Mesendoderm (in vitro differentiated cells): ENCODE measurements around the gene CCDC187.

Experiments used
- DNase-seq: peaks from one replicate; pipeline ENCODE4 v3.0.0; 2013
- H2AK5ac ChIP-seq: 2 replicates; pipeline ENCODE4 v1.6.1; 2013; ENCODE audit warnings: low read length, inconsistent platforms
- H2BK120ac ChIP-seq: 2 replicates; pipeline ENCODE4 v1.6.1; 2013; ENCODE audit warnings: low read depth, mild to moderate bottlenecking, low read length, moderate library complexity, mixed read lengths
- H2BK15ac ChIP-seq: replicated peaks from 2 replicates; pipeline ENCODE4 v1.6.1; 2013; ENCODE audit warnings: low read depth, mild to moderate bottlenecking, moderate library complexity
- H2BK5ac ChIP-seq: 2 replicates; pipeline ENCODE4 v1.6.1; 2013; ENCODE audit warnings: low read length, inconsistent platforms
- H3K18ac ChIP-seq: 2 replicates; pipeline ENCODE4 v1.6.1; 2013; ENCODE audit warnings: mild to moderate bottlenecking, low read length, mixed read lengths
- H3K23ac ChIP-seq: one replicate; pipeline ENCODE4 v1.6.1; 2013; ENCODE audit warnings: low read length
- H3K27ac ChIP-seq: 2 replicates; pipeline ENCODE4 v1.5.1; 2013; ENCODE audit warnings: low read depth, mild to moderate bottlenecking, inconsistent platforms, low read length, moderate library complexity
- H3K27me3 ChIP-seq: 2 replicates; pipeline ENCODE4 v1.6.1; 2013; ENCODE audit warnings: low read length, control low read depth, mild to moderate bottlenecking, inconsistent platforms; ENCODE audit not compliant: insufficient read depth, poor library complexity
- H3K36me3 ChIP-seq: 2 replicates; pipeline ENCODE4 v1.6.1; 2013; ENCODE audit warnings: low read length, inconsistent platforms; ENCODE audit not compliant: control insufficient read depth, insufficient read depth
- H3K4ac ChIP-seq: one replicate; pipeline ENCODE4 v1.6.1; 2013; ENCODE audit warnings: low read depth, mild to moderate bottlenecking, low read length, moderate library complexity
- H3K4me1 ChIP-seq: 2 replicates; pipeline ENCODE4 v1.6.1; 2013; ENCODE audit warnings: low read depth, low read length, inconsistent platforms; ENCODE audit not compliant: control insufficient read depth
- H3K4me2 ChIP-seq: 2 replicates; pipeline ENCODE4 v1.6.1; 2013; ENCODE audit warnings: low read length
- H3K4me3 ChIP-seq: 2 replicates; pipeline ENCODE4 v1.5.1; 2013; ENCODE audit warnings: mild to moderate bottlenecking, low read length
- H3K56ac ChIP-seq: one replicate; pipeline ENCODE4 v1.6.1; 2013; ENCODE audit warnings: low read length
- H3K79me1 ChIP-seq: 2 replicates; pipeline ENCODE4 v1.6.1; 2013; ENCODE audit warnings: low read length, inconsistent platforms
- H3K79me2 ChIP-seq: 2 replicates; pipeline ENCODE4 v1.6.1; 2013; ENCODE audit warnings: mild to moderate bottlenecking, low read length; ENCODE audit not compliant: control insufficient read depth, insufficient read depth
- H3K9ac ChIP-seq: 2 replicates; pipeline ENCODE4 v1.6.1; 2013; ENCODE audit warnings: low read length, inconsistent platforms
- H4K5ac ChIP-seq: one replicate; pipeline ENCODE4 v1.6.1; 2013; ENCODE audit warnings: low read length
- H4K8ac ChIP-seq: one replicate; pipeline ENCODE4 v1.6.1; 2013; ENCODE audit warnings: low read depth, mild to moderate bottlenecking, control low read depth, low read length, moderate library complexity
- WGBS: extraction: QIAGEN DNeasy Blood & Tissue Kit; methylation state at CpG from one replicate; pipeline ENCODE4 v1.1.7; 2013; ENCODE audit warnings: low lambda C conversion rate, missing lambda C conversion rate; ENCODE audit not compliant: insufficient coverage; ENCODE audit errors: extremely low coverage; 5-methylcytosine and 5-hydroxymethylcytosine counted together

CCDC187 gene

GRCh38 chr9:136250676-136251075, 53.2 kb downstream of the CCDC187 start:
- Histone ChIP-seq H3K4me3 (no peak overlapping the region), H3K36me3 (no peaks in the 10 kb centered on the region), H2BK120ac (no peak overlapping the region), H3K27ac (no peak overlapping the region), H3K79me2 (no peaks in the 10 kb centered on the region), H3K9ac (no peak overlapping the region), H3K18ac (no peak overlapping the region), H3K4ac (no peak overlapping the region), H3K4me2 (no peak overlapping the region), H3K23ac (no peak overlapping the region), H3K56ac (no peak overlapping the region), H3K27me3 (no peaks in the 10 kb centered on the region), H3K4me1 (no peaks in the 10 kb centered on the region), H2AK5ac (no peak overlapping the region), H2BK5ac (no peak overlapping the region), H2BK15ac (no peak overlapping the region), H3K79me1 (no peaks in the 10 kb centered on the region), H4K8ac (no peak overlapping the region), H4K5ac (no peak overlapping the region)
- DNase-seq, result no peak
- WGBS, result no CpG with 5 or more reads among the region's 10 CpGs

GRCh38 chr9:136249877-136250559, 53.9 kb downstream of the CCDC187 start:
- WGBS, result no CpG with 5 or more reads among the region's 30 CpGs

GRCh38 chr9:136248951-136249876, 54.7 kb downstream of the CCDC187 start:
- no peaks in the 10 kb centered on the region for H3K27me3 ChIP-seq
- H3K36me3 ChIP-seq, result no peaks in the 10 kb centered on the region
- H2BK15ac ChIP-seq, result no peak overlapping the region
- no peak overlapping the region for H3K18ac ChIP-seq
- H2BK120ac ChIP-seq, result no peak overlapping the region
- no peak overlapping the region for H4K5ac ChIP-seq
- H2AK5ac ChIP-seq, result no peak overlapping the region
- H2BK5ac ChIP-seq, result no peak overlapping the region
- no CpG with 5 or more reads among the region's 30 CpGs for WGBS
- no peak overlapping the region for H3K4me2 ChIP-seq
- H3K56ac ChIP-seq, result no peak overlapping the region
- H3K4me3 ChIP-seq, result no peak overlapping the region
- H3K23ac ChIP-seq, result no peak overlapping the region
- H3K4ac ChIP-seq, result no peak overlapping the region
- peaks cover 3% of the 10 kb centered on the region for H3K4me1 ChIP-seq
- peaks cover 3% of the 10 kb centered on the region for H3K79me1 ChIP-seq
- no peak for DNase-seq
- no peak overlapping the region for H3K27ac ChIP-seq
- H4K8ac ChIP-seq, result no peak overlapping the region
- H3K79me2 ChIP-seq, result peaks cover 3% of the 10 kb centered on the region
- no peak overlapping the region for H3K9ac ChIP-seq

More at GRCh38 chr9:136249877-136250559, 53.9 kb downstream of the CCDC187 start:
- no peak overlapping the region for H3K23ac ChIP-seq
- H2BK15ac ChIP-seq, result no peak overlapping the region
- H3K4me1 ChIP-seq, result no peaks in the 10 kb centered on the region
- no peak overlapping the region for H2AK5ac ChIP-seq
- no peak overlapping the region for H3K4ac ChIP-seq
- H4K8ac ChIP-seq, result no peak overlapping the region
- no peak overlapping the region for H3K18ac ChIP-seq
- no peak overlapping the region for H3K4me2 ChIP-seq
- no peak overlapping the region for H2BK120ac ChIP-seq
- no peak overlapping the region for H3K4me3 ChIP-seq
- no peak overlapping the region for H2BK5ac ChIP-seq
- DNase-seq, result no peak
- H3K9ac ChIP-seq, result no peak overlapping the region
- H3K56ac ChIP-seq, result no peak overlapping the region
- no peaks in the 10 kb centered on the region for H3K79me1 ChIP-seq
- no peak overlapping the region for H3K27ac ChIP-seq
- no peak overlapping the region for H4K5ac ChIP-seq
- no peaks in the 10 kb centered on the region for H3K36me3 ChIP-seq
- H3K79me2 ChIP-seq, result no peaks in the 10 kb centered on the region
- no peaks in the 10 kb centered on the region for H3K27me3 ChIP-seq

GRCh38 chr9:136247947-136248637, 55.8 kb downstream of the CCDC187 start:
- H2BK15ac ChIP-seq, result no peak overlapping the region
- no peaks in the 10 kb centered on the region for H3K27me3 ChIP-seq
- H3K79me1 ChIP-seq, result peaks cover 9% of the 10 kb centered on the region
- no peak overlapping the region for H2BK5ac ChIP-seq
- no peak overlapping the region for H2AK5ac ChIP-seq
- WGBS, result no CpG with 5 or more reads among the region's 24 CpGs
- DNase-seq, result no peak
- no peak overlapping the region for H3K4me3 ChIP-seq
- H3K9ac ChIP-seq, result no peak overlapping the region
- no peak overlapping the region for H4K5ac ChIP-seq
- H3K36me3 ChIP-seq, result no peaks in the 10 kb centered on the region
- no peak overlapping the region for H3K27ac ChIP-seq
- no peak overlapping the region for H4K8ac ChIP-seq
- H3K56ac ChIP-seq, result peak overlapping the region; percentile 17
- no peak overlapping the region for H3K18ac ChIP-seq
- H3K4me2 ChIP-seq, result no peak overlapping the region
- no peak overlapping the region for H3K4ac ChIP-seq
- no peak overlapping the region for H2BK120ac ChIP-seq
- no peak overlapping the region for H3K23ac ChIP-seq
- peaks cover 12% of the 10 kb centered on the region for H3K79me2 ChIP-seq
- peaks cover 3% of the 10 kb centered on the region for H3K4me1 ChIP-seq

- Histone ChIP-seq H3K36me3 (no peaks in the 10 kb centered on the region), H2AK5ac (no peak overlapping the region), H3K4me2 (no peak overlapping the region), H2BK120ac (no peak overlapping the region), H3K56ac (no peak overlapping the region), H3K79me1 (peaks cover 14% of the 10 kb centered on the region), H3K9ac (no peak overlapping the region), H3K4ac (no peak overlapping the region), H4K8ac (no peak overlapping the region), H3K27me3 (no peaks in the 10 kb centered on the region), H3K18ac (no peak overlapping the region), H4K5ac (no peak overlapping the region), H2BK5ac (no peak overlapping the region), H3K4me1 (peaks cover 3% of the 10 kb centered on the region), H3K79me2 (peaks cover 18% of the 10 kb centered on the region), H3K27ac (no peak overlapping the region), H3K23ac (no peak overlapping the region), H3K4me3 (no peak overlapping the region), H2BK15ac (no peak overlapping the region)
- DNase-seq, result no peak
- no CpG with 5 or more reads among the region's 9 CpGs for WGBS
These were observed 56.4 kb downstream of the CCDC187 start for GRCh38 chr9:136247551-136247916.
